Neural progenitor cell (in vitro differentiated cells): ENCODE measurements around the gene KLLN. TPM values are rescaled to one million over a fixed set of nuclear protein-coding genes. Genes with fewer than 3 reads are reported as not detected.
"Not testable (repeated sequence)": the region's sequence is repeated elsewhere in the genome, so short reads cannot be mapped to it uniquely, and the experiment has no call there.

Experiments used
- DNase-seq: peaks from one replicate; pipeline ENCODE4 v3.0.0-alpha.2; 2016; ENCODE audit warnings: low spot score
- H2AFZ ChIP-seq: fragments of 200-600 bp; sonication (generic); replicated peaks from 2 replicates; pipeline ENCODE4 v1.6.1; 2016; ENCODE audit warnings: antibody characterized with exemption
- H3F3A ChIP-seq: fragments of 200-600 bp; sonication (generic); 2 replicates; pipeline ENCODE4 v1.6.1; 2016; ENCODE audit warnings: antibody characterized with exemption, low read depth
- H3K27ac ChIP-seq: fragments of 200-600 bp; sonication (generic); 2 replicates; pipeline ENCODE4 v1.5.1; 2016; ENCODE audit warnings: mild to moderate bottlenecking
- H3K27me3 ChIP-seq: fragments of 200-600 bp; sonication (generic); 2 replicates; pipeline ENCODE4 v1.6.1; 2016; ENCODE audit warnings: mild to moderate bottlenecking, moderate library complexity
- H3K36me3 ChIP-seq: fragments of 200-600 bp; sonication (generic); 2 replicates; pipeline ENCODE4 v1.5.1; 2016
- H3K4me1 ChIP-seq: fragments of 200-600 bp; sonication (generic); 2 replicates; pipeline ENCODE4 v1.6.1; 2016; ENCODE audit warnings: mixed run types
- H3K4me2 ChIP-seq: fragments of 200-600 bp; sonication (generic); 2 replicates; pipeline ENCODE4 v1.6.1; 2016
- H3K4me3 ChIP-seq: fragments of 200-600 bp; sonication (generic); 2 replicates; pipeline ENCODE4 v1.5.1; 2016
- H3K79me2 ChIP-seq: fragments of 200-600 bp; sonication (generic); 2 replicates; pipeline ENCODE4 v1.6.1; 2016; ENCODE audit warnings: low read depth
- H3K9ac ChIP-seq: fragments of 200-600 bp; sonication (generic); 2 replicates; pipeline ENCODE4 v1.6.1; 2016
- H3K9me3 ChIP-seq: fragments of 200-600 bp; sonication (generic); 2 replicates; pipeline ENCODE4 v1.5.1; 2016; ENCODE audit warnings: low read depth
- H4K20me1 ChIP-seq: fragments of 200-600 bp; sonication (generic); 2 replicates; pipeline ENCODE4 v1.6.1; 2016; ENCODE audit warnings: low read depth
- H3K27ac Mint-ChIP-seq: 3 replicates; pipeline ENCODE4 v1.8.0; 2021; ENCODE audit warnings: mixed read lengths
- H3K27me3 Mint-ChIP-seq: 2 replicates; pipeline ENCODE4 v1.8.0; 2022; ENCODE audit warnings: low read depth, mild to moderate bottlenecking, inconsistent platforms, moderate library complexity, mixed read lengths; ENCODE audit not compliant: insufficient read depth
- H3K36me3 Mint-ChIP-seq: 3 replicates; pipeline ENCODE4 v1.8.0; 2021; ENCODE audit warnings: mixed read lengths
- H3K4me1 Mint-ChIP-seq: 3 replicates; pipeline ENCODE4 v1.8.0; 2021; ENCODE audit warnings: mixed read lengths
- H3K4me3 Mint-ChIP-seq: 3 replicates; pipeline ENCODE4 v1.8.0; 2021; ENCODE audit warnings: mild to moderate bottlenecking, moderate library complexity, mixed read lengths
- H3K9me3 Mint-ChIP-seq: 3 replicates; pipeline ENCODE4 v1.8.0; 2020; ENCODE audit warnings: mixed read lengths
- CTCF ChIP-seq: fragments of 200-600 bp; sonication (generic); IDR thresholded peaks from 2 replicates; pipeline ENCODE4 v1.5.1; 2017; ENCODE audit warnings: antibody characterized with exemption, mild to moderate bottlenecking
- EZH2 ChIP-seq: fragments of 200-600 bp; sonication (generic); IDR thresholded peaks from 2 replicates; pipeline ENCODE4 v1.6.1; 2017; ENCODE audit warnings: antibody characterized with exemption, mild to moderate bottlenecking, moderate library complexity
- EZH2phosphoT487 ChIP-seq: fragments of 200-600 bp; sonication (generic); IDR thresholded peaks from 2 replicates; pipeline ENCODE4 v1.6.1; 2017; ENCODE audit warnings: antibody characterized with exemption
- total RNA-seq: library from RNA; depleted of rRNA; stranded (reverse); fragments of >200 nt; gene quantifications from 2 replicates; pipeline ENCODE4 v1.2.3, GENCODE V29; 2015; ENCODE audit warnings: low replicate concordance

KLLN gene
- total RNA-seq, 1 donor from 2014 or later, result 1.5 TPM

GRCh38 chr10:87872828-87873227 is 9.5 kb upstream of the KLLN start:
- Mint-ChIP-seq H3K36me3 (peaks cover 12% of the 10 kb centered on the region), H3K4me3 (no peak overlapping the region), H3K4me1 (peaks cover 11% of the 10 kb centered on the region), H3K9me3 (no peaks in the 10 kb centered on the region), H3K27ac (no peak overlapping the region), H3K27me3 (no peaks in the 10 kb centered on the region)
- peaks cover 10% of the 10 kb centered on the region for H3K4me1 ChIP-seq
- peaks cover 100% of the 10 kb centered on the region for H3K79me2 ChIP-seq
- H3K9ac ChIP-seq, result no peak overlapping the region
- no peaks in the 10 kb centered on the region for H3K36me3 ChIP-seq
- DNase-seq, result no peak
- H4K20me1 ChIP-seq, result peaks cover 37% of the 10 kb centered on the region
- no peak for TF ChIP-seq CTCF
- no peak for TF ChIP-seq EZH2phosphoT487
- no peak for TF ChIP-seq EZH2
- H3K27ac ChIP-seq, result no peak overlapping the region
- H3K4me2 ChIP-seq, result no peak overlapping the region
- H3F3A ChIP-seq, result no peaks in the 10 kb centered on the region
- no peak overlapping the region for H2AFZ ChIP-seq
- no peaks in the 10 kb centered on the region for H3K9me3 ChIP-seq
- no peaks in the 10 kb centered on the region for H3K27me3 ChIP-seq
- no peak overlapping the region for H3K4me3 ChIP-seq

GRCh38 chr10:87869773-87870551 is 6.6 kb upstream of the KLLN start:
- H3K27me3 Mint-ChIP-seq, result no peaks in the 10 kb centered on the region
- no peaks in the 10 kb centered on the region for H3K27me3 ChIP-seq
- peaks cover 14% of the 10 kb centered on the region for H3K36me3 Mint-ChIP-seq
- H4K20me1 ChIP-seq, result peaks cover 66% of the 10 kb centered on the region
- DNase-seq, result no peak
- H3K9me3 Mint-ChIP-seq, result no peaks in the 10 kb centered on the region
- no peak overlapping the region for H3K27ac ChIP-seq
- H3K27ac Mint-ChIP-seq, result no peak overlapping the region
- H3K4me1 ChIP-seq, result peaks cover 24% of the 10 kb centered on the region
- no peaks in the 10 kb centered on the region for H3K9me3 ChIP-seq
- no peak overlapping the region for H3K4me2 ChIP-seq
- peaks cover 100% of the 10 kb centered on the region for H3K79me2 ChIP-seq
- peaks cover 26% of the 10 kb centered on the region for H3K4me1 Mint-ChIP-seq
- no peaks in the 10 kb centered on the region for H3F3A ChIP-seq
- no peak overlapping the region for H3K9ac ChIP-seq
- H3K4me3 Mint-ChIP-seq, result no peak overlapping the region
- no peak overlapping the region for H2AFZ ChIP-seq
- H3K36me3 ChIP-seq, result no peaks in the 10 kb centered on the region
- TF ChIP-seq EZH2phosphoT487 (no peak), EZH2 (no peak), CTCF (no peak)
- no peak overlapping the region for H3K4me3 ChIP-seq

GRCh38 chr10:87869139-87869538 is 5.8 kb upstream of the KLLN start:
- H3K27me3 Mint-ChIP-seq, H3K27ac ChIP-seq, H3K4me3 ChIP-seq, H3K36me3 ChIP-seq, H3K9ac ChIP-seq, H2AFZ ChIP-seq, H3K27ac Mint-ChIP-seq, H3F3A ChIP-seq, H3K27me3 ChIP-seq, H3K4me3 Mint-ChIP-seq, DNase-seq, H3K9me3 ChIP-seq, H3K9me3 Mint-ChIP-seq: not testable (repeated sequence)
- H3K79me2 ChIP-seq, result peaks cover 100% of the 10 kb centered on the region
- peak overlapping the region; percentile 87 for H3K4me2 ChIP-seq
- peaks cover 24% of the 10 kb centered on the region for H3K4me1 ChIP-seq
- Mint-ChIP-seq H3K36me3 (peaks cover 18% of the 10 kb centered on the region), H3K4me1 (peaks cover 26% of the 10 kb centered on the region)
- peaks cover 74% of the 10 kb centered on the region for H4K20me1 ChIP-seq

GRCh38 chr10:87868277-87868676 is 4.9 kb upstream of the KLLN start:
- TF ChIP-seq CTCF, result no peak
- no peak for TF ChIP-seq EZH2phosphoT487
- no peak for TF ChIP-seq EZH2
- Histone ChIP-seq H3K36me3 (no peaks in the 10 kb centered on the region), H3K4me1 (peaks cover 24% of the 10 kb centered on the region), H3F3A (peaks cover 10% of the 10 kb centered on the region), H3K9me3 (no peaks in the 10 kb centered on the region), H2AFZ (no peak overlapping the region), H3K4me2 (peak overlapping the region; percentile 87), H3K27ac (no peak overlapping the region), H3K4me3 (peak overlapping the region; percentile 95), H3K27me3 (no peaks in the 10 kb centered on the region), H3K9ac (peak overlapping the region; percentile 3), H4K20me1 (peaks cover 67% of the 10 kb centered on the region), H3K79me2 (peaks cover 93% of the 10 kb centered on the region)
- Mint-ChIP-seq H3K36me3 (peaks cover 18% of the 10 kb centered on the region), H3K4me3 (peak overlapping the region; percentile 78), H3K4me1 (peaks cover 26% of the 10 kb centered on the region), H3K27me3 (no peaks in the 10 kb centered on the region), H3K9me3 (no peaks in the 10 kb centered on the region), H3K27ac (no peak overlapping the region)
- no peak for DNase-seq
